A673 (cell line): ENCODE results near the gene MOXD1. TPM values are rescaled to one million over a fixed set of nuclear protein-coding genes. Genes with fewer than 3 reads are reported as not detected.

Source experiments
- BruUV-seq: library from RNA; stranded (reverse); fragments of 400-500 nt; replicated peaks from 2 replicates; lab custom pipeline; 2021; lab: Mats Ljungman, UMichigan
- CTCF ChIA-PET: fragments of 300-600 bp; sonication (Branson Sonifier 250); formaldehyde crosslinking; loops from one replicate; lab custom pipeline; 2022; ENCODE audit warnings: antibody characterized with exemption; lab: Charles Lee
- POLR2A ChIA-PET: fragments of 300-600 bp; sonication (Branson Sonifier 250); formaldehyde crosslinking; loops from one replicate; lab custom pipeline; 2022; ENCODE audit warnings: antibody characterized with exemption; ENCODE audit not compliant: low non-redundant PET; lab: Charles Lee
- DNase-seq: peaks from one replicate; pipeline ENCODE4 v3.0.0-alpha.2; 2015; ENCODE audit warnings: low spot score
- H3K27ac ChIP-seq: fragments of 200-600 bp; sonication (generic); 2 replicates; pipeline ENCODE4 v1.5.1; 2016; ENCODE audit warnings: mixed run types, low read depth, mild to moderate bottlenecking, mixed read lengths, antibody characterized with exemption, low read length; ENCODE audit not compliant: poor library complexity, severe bottlenecking
- H3K27me3 ChIP-seq: fragments of 200-600 bp; sonication (generic); replicated peaks from 2 replicates; pipeline ENCODE4 v1.6.1; 2017; ENCODE audit warnings: mixed run types, low read depth, mild to moderate bottlenecking, mixed read lengths, antibody characterized with exemption, low read length; ENCODE audit not compliant: insufficient read depth, poor library complexity
- H3K36me3 ChIP-seq: fragments of 200-600 bp; sonication (generic); 2 replicates; pipeline ENCODE4 v1.6.1; 2016; ENCODE audit warnings: mixed run types, mild to moderate bottlenecking, mixed read lengths, antibody characterized with exemption, low read length; ENCODE audit not compliant: insufficient read depth, poor library complexity, severe bottlenecking
- H3K4me1 ChIP-seq: fragments of 200-600 bp; sonication (generic); 2 replicates; pipeline ENCODE4 v1.6.1; 2017; ENCODE audit warnings: mixed run types, mild to moderate bottlenecking, mixed read lengths, antibody characterized with exemption, low read length; ENCODE audit not compliant: insufficient read depth, poor library complexity, severe bottlenecking
- H3K4me3 ChIP-seq: fragments of 200-600 bp; sonication (generic); 2 replicates; pipeline ENCODE4 v1.5.1; 2016; ENCODE audit warnings: low read depth, mixed run types, mild to moderate bottlenecking, mixed read lengths, low read length; ENCODE audit not compliant: poor library complexity, severe bottlenecking
- H3K9me3 ChIP-seq: fragments of 200-600 bp; sonication (generic); 2 replicates; pipeline ENCODE4 v1.6.1; 2016; ENCODE audit warnings: mixed run types, low read depth, mild to moderate bottlenecking, mixed read lengths, antibody characterized with exemption, low read length; ENCODE audit not compliant: poor library complexity, severe bottlenecking
- CTCF ChIP-seq: fragments of 300-800, 200-600 bp; sonication (generic); conservative IDR thresholded peaks from 2 replicates; pipeline ENCODE4 v1.5.1; 2017; ENCODE audit warnings: low read depth, mild to moderate bottlenecking, antibody characterized with exemption, low read length, moderate library complexity, mixed read lengths
- EZH2 ChIP-seq: fragments of 200-600 bp; sonication (generic); IDR thresholded peaks from 2 replicates; pipeline ENCODE4 v1.6.1; 2017; ENCODE audit warnings: borderline replicate concordance, low read depth, mild to moderate bottlenecking, mixed read lengths, antibody characterized with exemption, low read length; ENCODE audit not compliant: poor library complexity, severe bottlenecking
- intact Hi-C: fragments of 100-400 bp; cut with micrococcal nuclease; formaldehyde crosslinking; loops from one replicate; pipeline ENCODE4 v1.10.0; 2022; ENCODE audit not compliant: unreplicated experiment
- total RNA-seq: library from RNA; stranded (reverse); gene quantifications from 2 replicates; pipeline ENCODE4 v1.2.3, GENCODE V29; 2021

Gene MOXD1
- total RNA-seq, 1 experiment from 2014 or later = not detected

GRCh38 chr6:132391391-132392269 is 9.6 kb downstream of the MOXD1 start:
- no peak for DNase-seq
- Histone ChIP-seq H3K36me3 (no peaks in the 10 kb centered on the region), H3K4me1 (no peaks in the 10 kb centered on the region), H3K27ac (no peak overlapping the region), H3K9me3 (peaks cover 5% of the 10 kb centered on the region), H3K27me3 (peaks cover 22% of the 10 kb centered on the region), H3K4me3 (no peak overlapping the region)
- BruUV-seq = no TSS peak
- POLR2A ChIA-PET = no interaction called here
- intact Hi-C loops = no loop called here
- CTCF ChIA-PET = no interaction called here
- no peak for TF ChIP-seq EZH2
- no peak for TF ChIP-seq CTCF

- no peaks in the 10 kb centered on the region for H3K36me3 ChIP-seq
- no peak for TF ChIP-seq EZH2
- no peak for TF ChIP-seq CTCF
- CTCF ChIA-PET = no interaction called here
- H3K27me3 ChIP-seq = peaks cover 22% of the 10 kb centered on the region
- POLR2A ChIA-PET = no interaction called here
- DNase-seq = no peak
- peaks cover 5% of the 10 kb centered on the region for H3K9me3 ChIP-seq
- H3K27ac ChIP-seq = no peak overlapping the region
- H3K4me1 ChIP-seq = no peaks in the 10 kb centered on the region
- intact Hi-C loops = no loop called here
- no peak overlapping the region for H3K4me3 ChIP-seq
- BruUV-seq = no TSS peak
Measured at GRCh38 chr6:132390451-132390850, 10.8 kb downstream of the MOXD1 start.

DNA sequence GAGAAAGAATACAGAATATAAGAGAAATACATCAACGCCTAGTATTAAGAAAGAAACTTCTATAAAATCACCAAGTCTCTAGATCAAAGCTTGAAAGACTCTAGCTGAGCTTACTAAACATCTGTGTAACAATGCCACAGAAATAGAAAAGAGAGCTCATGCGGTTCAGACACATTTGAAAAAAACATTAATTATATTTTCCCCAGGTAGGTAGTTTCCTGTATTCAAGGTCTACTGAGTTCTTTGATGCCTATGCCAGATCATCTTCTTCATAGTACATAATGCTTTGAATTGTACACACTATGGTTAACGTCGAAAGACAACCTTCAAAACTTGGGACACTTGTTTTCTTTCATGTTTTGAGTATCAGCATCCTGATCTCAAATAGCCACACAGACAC is 11.3 kb downstream of the MOXD1 start:
- intact Hi-C loops = no loop called here
- BruUV-seq = no TSS peak
- ChIA-PET CTCF (no interaction called here), POLR2A (no interaction called here)
- no peak overlapping the region for H3K27ac ChIP-seq
- H3K27me3 ChIP-seq = peaks cover 22% of the 10 kb centered on the region
- TF ChIP-seq EZH2 (no peak), CTCF (no peak)
- H3K4me1 ChIP-seq = no peaks in the 10 kb centered on the region
- no peak overlapping the region for H3K4me3 ChIP-seq
- DNase-seq = no peak
- peaks cover 3% of the 10 kb centered on the region for H3K9me3 ChIP-seq
- H3K36me3 ChIP-seq = no peaks in the 10 kb centered on the region
